ENCODE results near the gene C1orf87.

C1orf87 gene

DNA sequence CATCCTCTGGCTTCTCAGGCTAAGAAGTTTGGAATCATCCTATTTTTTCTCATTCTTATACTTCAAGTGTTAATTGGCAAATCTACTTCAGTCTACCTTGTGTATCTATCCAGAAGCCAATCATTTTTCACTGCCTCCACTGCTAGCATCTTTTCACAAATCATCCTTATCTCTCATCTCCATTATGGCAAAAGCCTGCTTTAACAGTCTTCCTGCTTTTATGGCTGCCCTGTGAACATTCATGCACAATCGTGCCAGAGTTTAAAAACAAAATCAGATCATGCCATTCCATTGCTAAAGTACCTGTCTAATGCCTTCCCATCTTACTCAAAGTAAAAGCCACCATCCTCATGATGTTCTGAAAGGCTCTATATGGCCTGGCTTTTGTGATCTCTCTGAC, 127.8 kb downstream of the C1orf87 start:
- DNase-seq = no peak
